HG03378 (cell line): ENCODE results near the gene FAM118A.
"Not testable (repeated sequence)": the region's sequence is repeated elsewhere in the genome, so short reads cannot be mapped to it uniquely, and the experiment has no call there.

Experiments used
- ATAC-seq: cut with Tn5 transposase; IDR thresholded peaks from one replicate; pipeline ENCODE4 v1.9.1; 2021; ENCODE audit warnings: mild to moderate bottlenecking, moderate library complexity; ENCODE audit not compliant: unreplicated experiment

Gene FAM118A

GRCh38 chr22:45309422-45310227 lies at the start of gene FAM118A:
Gene FAM118A (plus strand): TSS chr22:45309934. CDS start chr22:45322380, 12,446 bp downstream.
- peak; percentile 66 for ATAC-seq

- not testable (repeated sequence) for ATAC-seq
These were observed 49.4 kb upstream of the FAM118A start for GRCh38 chr22:45260395-45260759.

- no peak for ATAC-seq
These were observed 48.2 kb upstream of the FAM118A start for GRCh38 chr22:45261407-45262088.

- ATAC-seq, result no peak
These were observed 47.4 kb upstream of the FAM118A start for GRCh38 chr22:45262195-45262930.

GRCh38 chr22:45262931-45263462 lies 46.7 kb upstream of the FAM118A start:
- peak; percentile 24 for ATAC-seq

GRCh38 chr22:45263463-45264269 lies 46.1 kb upstream of the FAM118A start:
- peak; percentile 76 for ATAC-seq

- no peak for ATAC-seq
These were observed 44.2 kb upstream of the FAM118A start for GRCh38 chr22:45265535-45265934.

GRCh38 chr22:45268167-45268957 lies 41.4 kb upstream of the FAM118A start:
- ATAC-seq, result no peak

- no peak for ATAC-seq
These were observed 40.5 kb upstream of the FAM118A start for GRCh38 chr22:45268958-45269844.

- no peak for ATAC-seq
These were observed 39.4 kb upstream of the FAM118A start for GRCh38 chr22:45270095-45271020.

GRCh38 chr22:45271667-45272201 lies 38.0 kb upstream of the FAM118A start:
- ATAC-seq, result no peak

- no peak for ATAC-seq
These were observed 37.2 kb upstream of the FAM118A start for GRCh38 chr22:45272498-45272897.

- no peak for ATAC-seq
These were observed 36.2 kb upstream of the FAM118A start for GRCh38 chr22:45273452-45274075.

- no peak for ATAC-seq
These were observed 33.1 kb upstream of the FAM118A start for GRCh38 chr22:45276507-45277105.

GRCh38 chr22:45277720-45278119 lies 32.0 kb upstream of the FAM118A start:
- ATAC-seq, result not testable (repeated sequence)

- no peak for ATAC-seq
These were observed 31.6 kb upstream of the FAM118A start for GRCh38 chr22:45278125-45278524.
